Stimulated activated CD4-positive, alpha-beta T cell treated with anti-CD3 and anti-CD28 coated beads, Interleukin-1b, Interleukin-23, amount 100 ng/mL, for 4 hours (primary cell): ENCODE results near the gene ME1.
"Not testable (repeated sequence)": the region's sequence is repeated elsewhere in the genome, so short reads cannot be mapped to it uniquely, and the experiment has no call there.

ENCODE experiments used
- DNase-seq, 2 donors: peaks; one replicate each; pipeline ENCODE4 v3.0.0-alpha.2; 2020; ENCODE audit warnings: low read depth in 2 of 2

ME1 gene

GRCh38 chr6:83258517-83258916, 172.3 kb downstream of the ME1 start:
- no peak for DNase-seq

DNA sequence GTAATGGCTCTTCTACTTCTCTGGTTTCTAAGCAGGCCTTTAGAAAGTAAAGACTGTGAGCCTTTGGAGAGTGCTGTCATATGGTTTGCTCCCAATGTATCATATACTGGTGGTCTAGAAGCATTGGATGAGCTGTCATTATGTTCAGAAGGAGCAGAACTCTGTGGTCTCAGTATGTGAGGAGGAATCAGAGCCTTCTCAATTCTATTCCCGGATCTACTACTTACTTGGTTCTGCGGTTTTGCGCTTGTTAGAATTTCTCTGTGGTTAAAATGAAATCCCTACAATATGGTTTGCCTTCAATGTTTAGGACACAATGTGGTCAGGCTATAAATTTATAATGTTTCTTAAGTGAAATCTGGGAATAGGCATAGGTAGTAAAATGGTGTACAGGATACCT, 173.1 kb downstream of the ME1 start:
- DNase-seq: no peak

- not testable (repeated sequence) for DNase-seq
Measured at GRCh38 chr6:83256719-83257118, 174.1 kb downstream of the ME1 start.

GRCh38 chr6:83252719-83253118, 178.1 kb downstream of the ME1 start:
- DNase-seq: no peak

GRCh38 chr6:83250235-83250634, 180.6 kb downstream of the ME1 start:
- DNase-seq: no peak

GRCh38 chr6:83247471-83247870, 183.4 kb downstream of the ME1 start:
- no peak for DNase-seq

DNA sequence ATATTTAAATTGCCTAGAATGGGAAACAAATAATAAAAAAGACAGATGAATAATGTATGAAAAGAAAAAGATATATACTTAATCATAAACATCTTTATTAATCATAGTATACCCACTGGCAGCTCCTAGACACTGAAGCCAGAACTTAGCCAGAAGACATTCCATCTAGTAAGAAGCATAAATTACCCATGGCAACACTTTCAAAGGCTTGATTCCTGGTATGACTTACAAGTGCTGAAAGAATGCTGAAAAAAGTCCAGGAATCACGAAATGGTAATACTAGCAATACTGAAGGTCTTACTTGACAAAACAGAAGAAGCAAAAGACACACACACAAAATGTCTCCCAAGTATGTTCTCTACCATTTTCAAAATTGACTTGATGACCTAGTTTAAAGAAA, 199.7 kb downstream of the ME1 start:
- DNase-seq: no peak

DNA sequence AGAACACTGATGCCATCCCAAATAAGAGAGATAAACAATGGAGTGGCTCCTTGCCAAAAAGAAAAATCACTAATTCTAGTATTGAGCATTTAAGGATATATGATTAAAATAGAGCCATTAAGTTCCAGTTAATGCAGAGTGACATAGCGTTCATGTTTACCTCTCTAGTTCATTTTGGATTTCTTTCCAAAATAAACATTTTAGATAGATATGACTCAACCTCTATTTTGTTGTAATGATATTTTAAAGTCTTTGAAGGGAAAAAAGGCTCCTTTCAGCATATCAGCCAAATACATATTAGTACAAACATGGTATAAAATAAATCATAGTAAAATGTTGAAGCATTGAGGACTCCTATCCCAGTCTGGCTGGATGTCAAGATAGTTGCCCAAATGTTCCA, 204.3 kb downstream of the ME1 start:
- DNase-seq: no peak

GRCh38 chr6:83221889-83222479, 208.9 kb downstream of the ME1 start:
- no peak for DNase-seq

DNA sequence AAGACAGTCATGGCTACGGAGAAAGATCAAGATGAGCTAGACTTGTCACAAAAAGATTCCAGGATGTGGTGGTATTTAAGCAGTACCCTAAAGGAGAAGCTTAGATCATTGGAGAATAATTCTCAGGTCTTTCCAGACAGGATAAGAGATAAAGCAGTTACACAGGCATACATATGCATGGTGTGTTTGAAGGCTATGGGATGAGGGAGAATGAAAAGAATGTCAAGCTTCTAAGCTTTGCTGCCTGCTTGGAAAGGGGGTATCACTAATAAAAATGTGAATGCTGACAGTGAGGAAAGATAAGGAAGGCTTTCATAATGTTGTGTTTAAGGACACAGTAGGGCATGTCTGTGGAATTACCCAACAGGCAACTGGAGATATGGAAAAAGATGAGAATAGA, 209.6 kb downstream of the ME1 start:
- no peak for DNase-seq

DNA sequence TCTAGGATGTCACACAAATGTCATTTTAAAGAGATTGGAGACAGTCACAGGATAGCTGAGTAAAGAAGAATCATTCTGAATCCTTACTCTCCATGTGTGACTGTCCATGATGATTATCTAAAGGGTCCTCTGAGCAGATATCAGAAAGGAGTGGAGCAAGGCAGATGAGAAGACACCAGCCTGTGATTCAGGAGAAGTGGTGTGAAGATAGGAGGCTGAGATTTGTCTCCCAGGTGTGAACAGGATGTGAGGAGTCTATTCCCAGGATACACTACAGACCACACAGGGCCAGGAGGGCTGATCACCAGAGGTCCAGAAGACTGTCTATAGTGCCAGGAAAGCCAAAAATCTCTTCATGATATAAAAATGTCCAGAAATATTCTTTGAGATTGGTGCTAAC, 210.7 kb downstream of the ME1 start:
- DNase-seq: no peak

- DNase-seq: no peak
Measured at GRCh38 chr6:83218646-83219045, 212.2 kb downstream of the ME1 start.

GRCh38 chr6:83216806-83217205, 214.0 kb downstream of the ME1 start:
- no peak for DNase-seq

DNA sequence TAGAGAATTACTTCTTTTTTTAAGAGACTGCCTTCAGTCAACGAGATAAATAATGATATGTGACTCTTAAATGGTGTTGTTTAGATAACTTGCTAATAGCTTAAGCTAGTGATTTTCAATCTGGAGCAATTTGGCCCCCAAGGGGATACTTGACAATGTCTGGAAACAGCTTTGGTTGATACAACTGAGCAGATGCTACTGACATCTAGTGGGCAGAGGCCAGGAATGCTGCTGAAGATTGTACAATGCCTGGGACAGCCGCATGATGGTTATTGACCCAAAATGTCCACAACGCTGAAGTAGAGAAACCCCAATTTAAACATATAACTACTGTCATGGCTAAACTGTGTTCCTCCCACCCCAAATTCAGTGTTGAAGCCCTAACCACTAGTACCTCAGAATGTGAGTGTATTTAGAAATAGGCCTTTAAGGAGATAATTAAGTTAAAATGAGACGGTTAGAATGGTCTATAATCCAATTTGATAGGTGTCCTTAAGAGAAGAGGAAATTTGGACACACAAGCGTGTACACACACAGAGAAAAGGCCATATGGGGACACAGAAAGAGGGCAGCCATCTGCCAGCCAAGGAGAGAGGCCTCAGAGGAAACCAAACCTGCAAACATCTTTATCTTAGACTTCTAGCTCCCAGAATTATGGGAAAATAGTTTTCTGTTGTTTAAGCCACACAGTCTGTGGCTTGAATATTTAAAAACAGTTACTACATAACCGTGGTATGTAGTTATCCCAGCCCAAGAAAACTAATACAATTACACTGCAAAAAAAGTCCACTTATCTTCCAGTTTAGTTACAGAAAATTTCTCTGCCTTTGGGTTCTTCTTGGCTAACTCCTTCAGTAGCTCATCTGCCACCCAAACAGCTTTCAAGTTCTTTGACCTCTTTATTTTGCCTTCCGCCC, 215.5 kb downstream of the ME1 start:
- peak in 1 of 2 donors; percentile 37 for DNase-seq

DNA sequence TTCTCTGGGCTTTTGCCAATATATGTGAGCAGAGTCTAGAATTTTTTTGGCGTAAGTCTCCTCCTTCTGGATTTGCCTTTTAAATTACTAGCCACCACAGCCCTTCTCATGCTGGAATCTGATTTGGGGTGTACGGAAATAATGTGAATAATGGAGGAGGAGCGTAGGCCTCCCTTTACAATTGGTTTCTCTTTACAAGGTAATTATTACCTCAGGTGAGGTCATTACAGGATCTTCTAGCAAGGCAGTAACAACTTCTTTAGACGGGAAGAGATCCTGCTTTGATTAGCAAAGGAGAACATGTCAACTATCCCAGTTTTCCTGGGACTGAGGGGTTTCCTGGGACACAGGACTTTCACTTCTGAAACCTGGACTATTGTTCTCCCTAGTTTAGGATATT, 228.8 kb downstream of the ME1 start:
- no peak for DNase-seq

GRCh38 chr6:83199863-83200225, 231.0 kb downstream of the ME1 start:
- no peak for DNase-seq

DNA sequence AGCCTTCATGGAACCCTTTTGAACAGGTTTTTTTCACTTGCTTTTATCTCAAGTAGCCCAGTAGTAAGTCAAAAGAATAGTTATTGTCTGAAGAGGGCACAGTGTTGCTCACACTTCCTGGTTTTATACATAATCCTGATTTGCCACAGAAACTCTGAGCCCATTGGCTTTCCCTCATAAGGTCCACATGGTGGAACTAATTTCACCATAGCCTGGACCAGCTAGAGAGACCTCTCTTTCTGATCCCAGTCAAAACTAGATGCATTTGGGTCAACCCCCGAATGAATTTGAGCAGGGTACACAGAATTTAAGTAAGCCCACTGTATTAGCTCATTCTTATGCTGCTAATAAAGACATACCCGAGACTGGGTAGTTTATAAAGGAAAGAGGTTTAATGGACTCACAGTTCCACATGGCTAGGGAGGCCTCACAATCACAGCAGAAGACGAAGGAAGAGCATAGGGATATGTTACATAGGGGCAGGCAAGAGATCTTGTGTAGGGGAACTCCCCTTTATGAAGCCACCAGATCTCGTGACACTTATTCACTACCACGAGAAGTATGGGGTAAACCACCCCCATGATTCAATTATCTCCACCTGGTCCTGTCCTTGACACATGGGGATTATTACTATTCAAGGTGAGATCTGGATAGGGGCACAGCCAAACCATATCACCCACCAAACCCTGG, 231.5 kb downstream of the ME1 start:
- no peak for DNase-seq

GRCh38 chr6:83198486-83199172, 232.2 kb downstream of the ME1 start:
- DNase-seq: no peak

DNA sequence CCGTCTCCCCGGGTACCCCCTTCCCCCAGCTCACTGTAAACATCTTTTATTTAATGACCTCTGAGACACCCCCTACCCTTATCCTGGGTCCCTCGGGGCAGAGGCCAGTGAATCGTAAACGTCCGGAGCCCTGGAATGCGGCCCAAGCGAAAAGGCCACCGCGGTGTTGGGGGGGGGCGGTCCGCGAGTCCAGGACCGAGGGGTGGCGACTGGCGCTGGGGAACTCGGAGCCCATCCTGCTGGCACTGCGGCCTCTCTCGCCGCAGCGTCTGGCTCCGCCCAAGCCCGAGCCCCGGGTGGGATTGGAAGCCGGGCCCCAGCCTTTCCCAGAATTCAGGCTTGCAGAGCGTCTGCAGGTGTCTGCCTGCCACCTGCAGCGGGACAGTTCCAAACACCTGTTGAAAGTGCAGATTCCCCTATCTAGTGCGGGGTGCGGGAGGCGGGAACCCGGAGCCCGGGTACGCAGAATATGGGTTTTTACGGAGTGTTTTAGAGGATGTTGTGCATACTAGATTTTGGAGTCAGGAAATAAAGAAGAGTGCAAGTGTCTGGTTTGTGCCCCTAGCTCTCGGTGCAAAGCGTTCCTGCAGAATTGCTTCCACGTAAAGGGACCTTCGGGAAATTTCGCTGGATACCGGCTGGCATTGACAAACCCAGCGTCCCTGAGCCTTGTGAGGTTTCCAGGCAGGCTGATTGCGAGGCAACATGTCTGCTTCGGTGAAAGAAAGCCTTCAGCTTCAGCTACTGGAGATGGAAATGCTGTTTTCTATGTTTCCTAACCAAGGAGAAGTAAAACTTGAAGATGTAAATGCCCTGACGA, 236.9 kb downstream of the ME1 start:
- no peak for DNase-seq

DNA sequence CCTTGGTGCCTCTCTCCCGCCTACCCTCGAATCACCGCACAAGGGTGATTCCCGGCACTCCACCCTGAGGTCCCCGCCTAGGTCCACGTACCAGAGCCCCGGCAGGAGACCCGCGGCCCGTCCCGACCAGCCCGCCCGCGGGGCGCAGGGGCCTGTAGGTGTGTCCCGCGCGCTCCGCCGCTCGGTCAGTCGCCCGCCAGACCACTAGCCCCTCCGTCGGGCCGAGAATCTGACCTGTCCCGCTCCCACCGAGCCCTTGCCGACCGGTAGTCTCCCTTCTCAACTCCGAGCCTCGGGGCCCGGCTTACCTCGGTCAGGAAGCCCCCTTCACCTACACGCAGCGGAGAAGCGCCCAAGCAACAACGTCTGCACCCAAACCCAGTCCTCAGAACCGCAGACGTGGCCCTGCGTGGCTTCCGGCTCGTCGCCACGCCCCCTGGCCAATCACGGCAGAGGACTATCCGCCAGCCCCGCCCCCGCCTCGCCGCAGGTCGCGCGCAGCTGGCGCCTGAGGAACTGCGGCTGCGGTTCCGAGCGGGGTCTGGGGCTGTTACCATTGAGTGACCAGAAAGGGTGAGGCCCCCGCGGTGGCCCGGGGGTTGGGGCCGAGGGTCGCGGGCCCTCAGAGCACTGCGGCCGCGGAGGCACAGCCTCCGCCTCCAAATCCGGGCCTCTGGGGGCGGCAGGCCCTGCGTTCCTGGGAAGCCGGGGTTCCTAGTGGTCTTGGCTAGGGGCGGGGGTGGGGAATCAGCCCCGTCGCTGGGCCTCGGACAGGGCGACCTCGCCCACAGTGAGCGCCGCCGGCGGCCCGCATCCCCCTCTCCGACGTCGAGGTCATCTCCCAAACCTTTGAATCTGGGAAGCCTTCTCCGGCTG, 237.7 kb downstream of the ME1 start, which contains the start of the genes PGM3 and RWDD2A:
TSS of gene PGM3 (minus strand) at position 395 of the 876 bp plus-strand sequence. CDS start 2,253 bp downstream, outside the sequence.
TSS of gene RWDD2A (plus strand) at position 487 of the 876 bp plus-strand sequence. CDS start 1,095 bp downstream, outside the sequence.
- DNase-seq: peak; percentile 81 to 88
